Endodermal cell (in vitro differentiated cells): ENCODE results near the gene UMAD1. TPM values are rescaled to one million over a fixed set of nuclear protein-coding genes. Genes with fewer than 3 reads are reported as not detected.
A peak's percentile ranks its signal among the peaks of the same experiment; 100 is the strongest.

Source experiments
- DNase-seq: peaks from one replicate; pipeline ENCODE4 v3.0.0-alpha.2; 2017
- H3K27ac ChIP-seq: 2 replicates; pipeline ENCODE4 v1.5.1; 2013; ENCODE audit warnings: mild to moderate bottlenecking, low read depth, low read length, moderate library complexity
- H3K27me3 ChIP-seq: 2 replicates; pipeline ENCODE4 v1.6.1; 2013; ENCODE audit warnings: mild to moderate bottlenecking, low read length, moderate library complexity; ENCODE audit not compliant: insufficient read depth, control insufficient read depth, poor library complexity, severe bottlenecking
- H3K36me3 ChIP-seq: 2 replicates; pipeline ENCODE4 v1.7.0; 2013; ENCODE audit warnings: mild to moderate bottlenecking, low read length, moderate library complexity; ENCODE audit not compliant: control insufficient read depth, insufficient read depth
- H3K4me1 ChIP-seq: one replicate; pipeline ENCODE4 v1.7.0; 2013; ENCODE audit warnings: low read length; ENCODE audit not compliant: control insufficient read depth, insufficient read depth
- H3K4me3 ChIP-seq: 2 replicates; pipeline ENCODE4 v1.5.1; 2013; ENCODE audit warnings: mild to moderate bottlenecking, low read length, moderate library complexity
- H3K9ac ChIP-seq: 2 replicates; pipeline ENCODE4 v1.6.1; 2013; ENCODE audit warnings: mild to moderate bottlenecking, low read length, moderate library complexity; ENCODE audit not compliant: poor library complexity, severe bottlenecking; ENCODE audit errors: extremely low read depth
- H3K9me3 ChIP-seq: 2 replicates; pipeline ENCODE4 v1.6.1; 2013; ENCODE audit warnings: mild to moderate bottlenecking, low read length, moderate library complexity; ENCODE audit not compliant: control insufficient read depth
- H3K27ac Mint-ChIP-seq: 2 replicates; pipeline ENCODE4 v1.8.0; 2020; ENCODE audit warnings: mixed read lengths
- H3K27me3 Mint-ChIP-seq: 2 replicates; pipeline ENCODE4 v1.8.0; 2021; ENCODE audit warnings: mild to moderate bottlenecking, mixed read lengths; ENCODE audit not compliant: insufficient read depth
- H3K36me3 Mint-ChIP-seq: 2 replicates; pipeline ENCODE4 v1.8.0; 2020; ENCODE audit warnings: low read depth, mixed read lengths
- H3K4me1 Mint-ChIP-seq: 2 replicates; pipeline ENCODE4 v1.8.0; 2020; ENCODE audit warnings: mixed read lengths
- H3K4me3 Mint-ChIP-seq: 2 replicates; pipeline ENCODE4 v1.8.0; 2020; ENCODE audit warnings: mild to moderate bottlenecking, moderate library complexity, mixed read lengths
- H3K9me3 Mint-ChIP-seq: 2 replicates; pipeline ENCODE4 v1.8.0; 2020; ENCODE audit warnings: mild to moderate bottlenecking, mixed read lengths
- WGBS, 2 experiments: methylation state at CpG; one replicate each; pipeline versions ENCODE4 v1.1.5 to v1.1.7; 2013; ENCODE audit warnings: missing lambda C conversion rate in 2 of 2, mixed read lengths in 1 of 2; ENCODE audit not compliant: insufficient coverage in 1 of 2, insufficient read length in 1 of 2; 5-methylcytosine and 5-hydroxymethylcytosine counted together
- long read RNA-seq, 4 experiments: library from polyadenylated mRNA in 2 of 4; library from RNA in 1 of 4; library from capped mRNA in 1 of 4; stranded (forward) in 3 of 4; unstranded in 1 of 4; transcript quantifications; one replicate each; pipeline ENCODE4 v2.0.0, GENCODE V29; 2020 to 2021; ENCODE audit warnings: inconsistent platforms in 1 of 4
- polyA plus RNA-seq, 2 experiments: library from polyadenylated mRNA; stranded (reverse); fragments of 50-300 nt; gene quantifications; one replicate each; pipeline ENCODE4 v1.2.3, GENCODE V29; 2013
- total RNA-seq, 2 donors: library from RNA; stranded (reverse); fragmentation: NEBNext Ultra II Directional in 1 of 2; extraction: Animal tissue kit (Norgen Biotek cat#: 25700) in 1 of 2; gene quantifications; 2 replicates in 1 of 2; 3 replicates in 1 of 2; pipeline ENCODE4 v1.2.1, GENCODE V29; 2021
- TF ChIP-seq, protein P1 (sequence below): fragments of 200-600 bp; sonication (generic); conservative IDR thresholded peaks from 2 replicates; pipeline ENCODE4 v1.5.0; 2021; ENCODE audit warnings: antibody characterized with exemption, mild to moderate bottlenecking

The UMAD1 gene
- 10 to 100 TPM in 1 of 2 donors, 1 to 10 TPM in 1; 9.7 to 10.3 TPM for total RNA-seq
- polyA plus RNA-seq (2013, experiment 1 of 2) = 13.6 TPM
- 12.0 TPM for polyA plus RNA-seq (2013, experiment 2 of 2)
- long read RNA-seq, experiment 1, partial matches to known transcripts = 1 of 6 reads
- long read RNA-seq, experiment 1, other reads (novel, unspliced or antisense) = 5 of 6 reads
- long read RNA-seq, experiment 2, partial matches to known transcripts = 0 of 15 reads
- long read RNA-seq, experiment 2, other reads (novel, unspliced or antisense) = 14 of 15 reads
- long read RNA-seq, experiment 3, transcript UMAD1-206 (4 exons, 2,157 nt) = major isoform, 5 of 29 reads
- long read RNA-seq, experiment 3, partial matches to known transcripts = 0 of 29 reads
- long read RNA-seq, experiment 3, other reads (novel, unspliced or antisense) = 24 of 29 reads
- long read RNA-seq, experiment 4, partial matches to known transcripts = 1 of 15 reads
- long read RNA-seq, experiment 4, other reads (novel, unspliced or antisense) = 14 of 15 reads

DNA sequence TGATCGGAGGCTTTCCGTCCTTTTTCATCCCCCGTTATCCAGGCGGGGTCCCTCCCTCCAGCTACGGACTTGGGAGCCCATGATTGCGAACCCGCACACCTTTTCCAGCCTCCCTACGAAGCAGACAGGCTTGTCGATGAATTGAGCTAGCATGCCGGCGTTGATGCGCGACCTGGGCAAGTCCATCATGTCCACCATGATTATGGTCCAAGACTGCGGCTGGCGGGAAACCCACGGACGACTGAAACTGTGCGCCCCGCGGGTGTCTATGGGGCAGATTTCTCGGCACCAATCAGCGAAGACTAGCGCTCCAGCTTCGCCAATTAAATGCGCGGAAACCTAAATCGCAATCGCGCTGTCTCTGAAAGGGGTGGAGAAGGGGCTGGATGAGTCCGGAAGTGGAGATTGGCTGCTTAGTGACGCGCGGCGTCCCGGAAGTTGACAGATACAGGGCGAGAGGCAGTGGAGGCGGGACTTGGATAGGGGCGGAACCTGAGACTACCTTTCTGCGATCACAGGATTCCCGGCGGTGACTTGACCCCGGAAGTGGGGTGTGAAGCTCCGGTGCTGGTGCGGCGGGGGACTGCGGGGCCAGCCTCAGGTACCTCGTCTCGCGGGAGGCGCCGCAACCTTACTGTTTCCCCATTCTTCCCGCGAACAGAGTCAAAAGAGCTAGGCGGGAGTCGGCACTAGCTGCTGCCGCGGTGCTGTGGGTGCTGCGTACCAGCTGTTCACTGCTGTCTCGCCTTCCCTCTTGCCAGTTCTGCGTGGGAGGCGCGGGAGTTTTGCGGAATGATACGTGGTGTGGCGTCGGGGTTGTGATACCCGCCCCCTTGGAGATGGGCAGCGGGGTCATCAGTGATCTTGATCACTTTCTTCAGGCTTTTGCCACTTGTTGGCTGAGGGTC is at the start of gene UMAD1:
UMAD1 (plus strand) TSS at position 532 of the 908 bp plus-strand sequence. CDS start 32,620 bp downstream, outside the sequence.
- no peaks in the 10 kb centered on the region for H3K9me3 Mint-ChIP-seq

DNA sequence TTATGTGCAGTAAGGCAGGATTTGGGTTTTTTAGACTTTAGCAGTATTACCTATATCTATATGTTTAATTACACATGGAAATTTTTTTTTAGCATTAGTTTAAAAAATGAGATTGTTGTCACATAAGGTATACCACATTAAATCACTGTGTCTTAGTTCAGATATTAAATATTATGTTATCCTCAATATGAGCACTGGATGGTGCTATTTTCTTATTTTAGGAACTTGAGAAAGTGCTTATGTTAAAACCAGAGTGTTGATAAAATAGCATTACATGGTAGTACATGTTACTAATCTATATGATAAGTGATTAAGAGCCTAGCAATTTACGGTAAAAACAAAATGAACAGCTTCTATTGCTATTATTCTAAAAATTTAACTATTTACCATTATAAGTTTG is 45.1 kb upstream of the UMAD1 start:
- Mint-ChIP-seq H3K27ac (no peak overlapping the region), H3K4me1 (no peaks in the 10 kb centered on the region), H3K36me3 (peaks cover 79% of the 10 kb centered on the region), H3K4me3 (no peak overlapping the region), H3K9me3 (peaks cover 24% of the 10 kb centered on the region), H3K27me3 (no peaks in the 10 kb centered on the region)
- H3K4me3 ChIP-seq = no peak overlapping the region
- TF ChIP-seq, protein P1, sequence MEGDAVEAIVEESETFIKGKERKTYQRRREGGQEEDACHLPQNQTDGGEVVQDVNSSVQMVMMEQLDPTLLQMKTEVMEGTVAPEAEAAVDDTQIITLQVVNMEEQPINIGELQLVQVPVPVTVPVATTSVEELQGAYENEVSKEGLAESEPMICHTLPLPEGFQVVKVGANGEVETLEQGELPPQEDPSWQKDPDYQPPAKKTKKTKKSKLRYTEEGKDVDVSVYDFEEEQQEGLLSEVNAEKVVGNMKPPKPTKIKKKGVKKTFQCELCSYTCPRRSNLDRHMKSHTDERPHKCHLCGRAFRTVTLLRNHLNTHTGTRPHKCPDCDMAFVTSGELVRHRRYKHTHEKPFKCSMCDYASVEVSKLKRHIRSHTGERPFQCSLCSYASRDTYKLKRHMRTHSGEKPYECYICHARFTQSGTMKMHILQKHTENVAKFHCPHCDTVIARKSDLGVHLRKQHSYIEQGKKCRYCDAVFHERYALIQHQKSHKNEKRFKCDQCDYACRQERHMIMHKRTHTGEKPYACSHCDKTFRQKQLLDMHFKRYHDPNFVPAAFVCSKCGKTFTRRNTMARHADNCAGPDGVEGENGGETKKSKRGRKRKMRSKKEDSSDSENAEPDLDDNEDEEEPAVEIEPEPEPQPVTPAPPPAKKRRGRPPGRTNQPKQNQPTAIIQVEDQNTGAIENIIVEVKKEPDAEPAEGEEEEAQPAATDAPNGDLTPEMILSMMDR = peak; percentile 34
- peaks cover 29% of the 10 kb centered on the region for H3K9me3 ChIP-seq
- H3K27me3 ChIP-seq = no peaks in the 10 kb centered on the region
- DNase-seq = no peak
- H3K27ac ChIP-seq = no peak overlapping the region
- WGBS, 2 experiments = no CpG with 5 or more reads among the region's 1 CpG
- H3K36me3 ChIP-seq = peaks cover 88% of the 10 kb centered on the region
- H3K9ac ChIP-seq = no peak overlapping the region
- no peaks in the 10 kb centered on the region for H3K4me1 ChIP-seq

More for the DNA sequence above, at the start of gene UMAD1:
- peak within 1 kb of the TSS; percentile 99 for H3K27ac Mint-ChIP-seq
- Histone ChIP-seq H3K9ac (peak within 1 kb of the TSS; percentile 79), H3K27me3 (no peaks in the 10 kb centered on the region), H3K27ac (peak within 1 kb of the TSS; percentile 67), H3K9me3 (no peaks in the 10 kb centered on the region), H3K4me3 (peak within 1 kb of the TSS; percentile 96), H3K36me3 (peaks cover 9% of the 10 kb centered on the region), H3K4me1 (no peaks in the 10 kb centered on the region)
- WGBS, 2 experiments = 0% methylated on average over 41 to 68 of the region's 68 CpGs
- peak within 1 kb of the TSS; percentile 100 for H3K4me3 Mint-ChIP-seq
- TF ChIP-seq, protein P1 = no peak
- H3K27me3 Mint-ChIP-seq = no peaks in the 10 kb centered on the region
- peaks cover 19% of the 10 kb centered on the region for H3K4me1 Mint-ChIP-seq
- DNase-seq = peak; percentile 99
- peaks cover 23% of the 10 kb centered on the region for H3K36me3 Mint-ChIP-seq

DNA sequence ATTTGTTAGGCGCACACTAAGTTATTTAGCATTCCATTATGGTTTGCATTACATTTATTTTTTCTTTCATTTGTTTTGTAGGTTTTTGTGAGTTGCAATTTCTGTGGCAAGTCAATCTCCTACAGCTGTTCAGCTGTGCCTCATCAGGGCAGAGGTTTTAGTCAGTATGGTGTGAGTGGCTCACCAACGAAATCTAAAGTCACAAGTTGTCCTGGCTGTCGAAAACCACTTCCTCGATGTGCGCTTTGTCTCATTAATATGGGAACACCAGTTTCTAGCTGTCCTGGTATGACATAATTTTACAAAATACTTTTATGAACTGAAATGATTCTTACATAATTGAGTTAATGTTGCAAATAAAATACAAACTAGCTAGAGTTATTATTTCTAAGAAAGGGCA is 44.4 kb upstream of the UMAD1 start:
- no peak for DNase-seq

More for the DNA sequence above, 44.4 kb upstream of the UMAD1 start:
- Histone ChIP-seq H3K9me3 (peaks cover 29% of the 10 kb centered on the region), H3K36me3 (peaks cover 81% of the 10 kb centered on the region), H3K27ac (no peak overlapping the region), H3K4me3 (no peak overlapping the region), H3K9ac (no peak overlapping the region), H3K4me1 (no peaks in the 10 kb centered on the region), H3K27me3 (no peaks in the 10 kb centered on the region)
- 80 to 93% methylated on average over 1 to 4 of the region's 5 CpGs for WGBS, 2 experiments
- TF ChIP-seq, protein P1 = no peak
- Mint-ChIP-seq H3K4me3 (no peak overlapping the region), H3K4me1 (no peaks in the 10 kb centered on the region), H3K36me3 (peaks cover 79% of the 10 kb centered on the region), H3K27me3 (no peaks in the 10 kb centered on the region), H3K9me3 (peaks cover 31% of the 10 kb centered on the region), H3K27ac (no peak overlapping the region)
